Prostate gland (tissue), 2 donors: ENCODE data around the gene CDC42.

Experiments used
- CTCF ChIP-seq, 4 experiments: fragments of 200-600 bp in 2 of 4; fragments of 450-650 bp in 2 of 4; sonication (generic) in 2 of 4; IDR thresholded peaks; 1 replicate in 3 of 4; 2 replicates in 1 of 4; pipeline ENCODE4 v1.5.1; 2016 to 2019; ENCODE audit warnings: antibody characterized with exemption in 4 of 4, mild to moderate bottlenecking in 2 of 4, moderate library complexity in 2 of 4
- POLR2A ChIP-seq: fragments of 450-650 bp; IDR thresholded peaks from one replicate; pipeline ENCODE4 v1.6.1; 2016; ENCODE audit warnings: antibody characterized with exemption, mild to moderate bottlenecking
- POLR2AphosphoS5 ChIP-seq: sonication (generic); formaldehyde crosslinking; IDR thresholded peaks from one replicate; pipeline ENCODE4 v1.6.1; 2017; ENCODE audit warnings: antibody characterized with exemption

GRCh38 chr1:22139817-22140216, 87.3 kb downstream of the CDC42 start:
- no peak for TF ChIP-seq CTCF (IDR thresholded peaks at IDR 0.05)
- no peak for TF ChIP-seq POLR2AphosphoS5
- no peak for TF ChIP-seq POLR2A
